Ishikawa (cell line): Measurements from ENCODE around the gene RMDN2.

Experiments used
- CEBPB ChIP-seq: IDR thresholded peaks from 2 replicates; pipeline ENCODE4 v1.6.1; 2012
- CREB1 ChIP-seq: IDR thresholded peaks from 2 replicates; pipeline ENCODE4 v1.6.1; 2012; ENCODE audit warnings: low read depth
- EGR1 ChIP-seq: IDR thresholded peaks from 2 replicates; pipeline ENCODE4 v1.6.1; 2012
- EP300 ChIP-seq: IDR thresholded peaks from 2 replicates; pipeline ENCODE4 v1.6.1; 2012; ENCODE audit warnings: borderline replicate concordance
- FOXM1 ChIP-seq: IDR thresholded peaks from 2 replicates; pipeline ENCODE4 v1.6.1; 2012; ENCODE audit warnings: low read depth, borderline replicate concordance
- NFIC ChIP-seq: IDR thresholded peaks from 2 replicates; pipeline ENCODE4 v1.6.1; 2012
- RAD21 ChIP-seq: IDR thresholded peaks from 2 replicates; pipeline ENCODE4 v1.6.1; 2012; ENCODE audit warnings: low read depth
- TAF1 ChIP-seq: IDR thresholded peaks from 2 replicates; pipeline ENCODE4 v1.6.1; 2012; ENCODE audit warnings: low read depth, mild to moderate bottlenecking
- TCF12 ChIP-seq: IDR thresholded peaks from 2 replicates; pipeline ENCODE4 v1.6.1; 2012; ENCODE audit warnings: low read depth
- TEAD4 ChIP-seq: IDR thresholded peaks from 2 replicates; pipeline ENCODE4 v1.6.1; 2012
- YY1 ChIP-seq: IDR thresholded peaks from 2 replicates; pipeline ENCODE4 v1.6.1; 2012; ENCODE audit warnings: low read depth
- TF ChIP-seq, protein P1 (sequence below): IDR thresholded peaks from 2 replicates; pipeline ENCODE4 v1.6.1; 2012
- TF ChIP-seq, protein P2 (sequence below): IDR thresholded peaks from 2 replicates; pipeline ENCODE4 v1.6.1; 2012; ENCODE audit warnings: low read depth, mild to moderate bottlenecking

DNA sequence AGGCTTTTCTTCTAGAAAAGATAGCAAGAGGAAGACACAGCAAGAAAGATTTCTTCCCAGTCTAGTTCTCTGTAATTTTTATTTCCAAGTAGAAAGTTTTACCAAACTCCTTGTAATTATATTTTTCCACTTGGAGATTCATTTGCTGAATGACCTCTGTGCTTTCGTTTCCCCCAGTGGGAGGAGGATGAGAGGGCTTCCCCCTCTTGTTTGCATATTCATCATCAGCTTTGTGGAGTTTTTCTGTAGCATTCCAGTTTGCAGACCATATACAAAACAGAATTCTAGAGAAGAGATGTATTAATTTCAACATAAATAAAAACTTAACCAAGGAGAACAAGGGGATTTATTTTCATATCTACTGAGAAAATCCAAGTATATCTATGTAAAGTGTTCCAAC, 51.3 kb downstream of the RMDN2 start:
- no peak for TF ChIP-seq EP300
- TF ChIP-seq EGR1, result no peak
- no peak for TF ChIP-seq TAF1
- no peak for TF ChIP-seq TCF12
- TF ChIP-seq, protein P1, sequence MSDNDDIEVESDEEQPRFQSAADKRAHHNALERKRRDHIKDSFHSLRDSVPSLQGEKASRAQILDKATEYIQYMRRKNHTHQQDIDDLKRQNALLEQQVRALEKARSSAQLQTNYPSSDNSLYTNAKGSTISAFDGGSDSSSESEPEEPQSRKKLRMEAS, result no peak
- TF ChIP-seq CREB1, result no peak
- no peak for TF ChIP-seq FOXM1
- TF ChIP-seq CEBPB, result no peak
- no peak for TF ChIP-seq NFIC
- TF ChIP-seq, protein P2, sequence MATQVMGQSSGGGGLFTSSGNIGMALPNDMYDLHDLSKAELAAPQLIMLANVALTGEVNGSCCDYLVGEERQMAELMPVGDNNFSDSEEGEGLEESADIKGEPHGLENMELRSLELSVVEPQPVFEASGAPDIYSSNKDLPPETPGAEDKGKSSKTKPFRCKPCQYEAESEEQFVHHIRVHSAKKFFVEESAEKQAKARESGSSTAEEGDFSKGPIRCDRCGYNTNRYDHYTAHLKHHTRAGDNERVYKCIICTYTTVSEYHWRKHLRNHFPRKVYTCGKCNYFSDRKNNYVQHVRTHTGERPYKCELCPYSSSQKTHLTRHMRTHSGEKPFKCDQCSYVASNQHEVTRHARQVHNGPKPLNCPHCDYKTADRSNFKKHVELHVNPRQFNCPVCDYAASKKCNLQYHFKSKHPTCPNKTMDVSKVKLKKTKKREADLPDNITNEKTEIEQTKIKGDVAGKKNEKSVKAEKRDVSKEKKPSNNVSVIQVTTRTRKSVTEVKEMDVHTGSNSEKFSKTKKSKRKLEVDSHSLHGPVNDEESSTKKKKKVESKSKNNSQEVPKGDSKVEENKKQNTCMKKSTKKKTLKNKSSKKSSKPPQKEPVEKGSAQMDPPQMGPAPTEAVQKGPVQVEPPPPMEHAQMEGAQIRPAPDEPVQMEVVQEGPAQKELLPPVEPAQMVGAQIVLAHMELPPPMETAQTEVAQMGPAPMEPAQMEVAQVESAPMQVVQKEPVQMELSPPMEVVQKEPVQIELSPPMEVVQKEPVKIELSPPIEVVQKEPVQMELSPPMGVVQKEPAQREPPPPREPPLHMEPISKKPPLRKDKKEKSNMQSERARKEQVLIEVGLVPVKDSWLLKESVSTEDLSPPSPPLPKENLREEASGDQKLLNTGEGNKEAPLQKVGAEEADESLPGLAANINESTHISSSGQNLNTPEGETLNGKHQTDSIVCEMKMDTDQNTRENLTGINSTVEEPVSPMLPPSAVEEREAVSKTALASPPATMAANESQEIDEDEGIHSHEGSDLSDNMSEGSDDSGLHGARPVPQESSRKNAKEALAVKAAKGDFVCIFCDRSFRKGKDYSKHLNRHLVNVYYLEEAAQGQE, result no peak
- TF ChIP-seq YY1, result no peak
- no peak for TF ChIP-seq TEAD4
- no peak for TF ChIP-seq RAD21
